NCI-H187 (cell line): Measurements from ENCODE around the gene MYO16.

ENCODE experiments used
- DNase-seq, 2 experiments: peaks; one replicate each; lab custom pipeline; 2025; lab: John Stamatoyannopoulos, UW

The MYO16 gene

DNA sequence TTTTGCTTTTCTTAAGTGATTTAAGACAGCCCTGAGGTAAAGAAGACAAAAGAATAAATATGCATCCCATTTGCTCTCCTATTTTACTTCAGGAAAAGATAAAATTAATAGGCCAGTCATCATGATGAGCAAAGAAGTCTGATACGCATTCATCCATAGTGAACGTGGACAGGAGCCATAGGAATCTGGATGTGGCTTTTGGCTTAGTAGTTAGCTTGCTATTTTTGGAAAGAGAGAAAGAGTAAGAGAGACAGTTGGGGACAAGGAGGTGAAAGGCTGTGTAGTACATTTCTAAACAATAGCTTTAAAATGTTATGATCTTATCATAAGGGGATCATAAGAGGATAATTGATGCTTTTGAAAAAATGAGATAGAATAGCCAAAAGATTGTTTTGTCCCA lies 611.7 kb downstream of the MYO16 start:
- no peak for DNase-seq

DNA sequence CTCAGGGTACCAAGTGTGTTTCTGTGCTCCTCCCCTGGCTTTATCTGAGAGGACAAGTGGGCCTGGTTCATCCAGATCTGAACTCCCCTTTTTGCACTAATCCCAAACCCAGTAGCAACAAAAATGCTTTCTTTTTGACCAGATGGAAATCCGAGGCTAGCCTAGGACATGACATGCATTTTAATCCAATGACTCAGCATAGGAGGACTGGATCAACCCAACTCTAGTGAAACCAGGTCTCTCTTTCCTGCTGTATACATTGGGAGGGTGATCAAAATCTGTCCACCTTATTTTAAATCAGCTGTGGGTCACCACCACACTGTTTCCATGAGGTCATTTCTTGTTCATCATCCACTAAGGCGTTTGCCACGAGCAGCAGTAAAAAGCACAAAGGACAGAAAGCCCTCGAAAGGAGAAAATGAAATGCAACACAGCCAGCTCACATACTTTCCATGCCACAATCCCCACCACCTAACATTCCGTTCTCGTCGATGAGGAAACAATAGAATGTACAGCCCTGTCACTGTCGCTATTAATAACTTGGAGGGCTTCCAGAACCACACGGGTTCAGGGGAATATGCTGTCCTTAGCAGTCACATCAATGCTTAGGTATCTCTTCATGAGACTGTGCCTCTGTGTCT lies 614.0 kb downstream of the MYO16 start:
- DNase-seq: no peak

DNA sequence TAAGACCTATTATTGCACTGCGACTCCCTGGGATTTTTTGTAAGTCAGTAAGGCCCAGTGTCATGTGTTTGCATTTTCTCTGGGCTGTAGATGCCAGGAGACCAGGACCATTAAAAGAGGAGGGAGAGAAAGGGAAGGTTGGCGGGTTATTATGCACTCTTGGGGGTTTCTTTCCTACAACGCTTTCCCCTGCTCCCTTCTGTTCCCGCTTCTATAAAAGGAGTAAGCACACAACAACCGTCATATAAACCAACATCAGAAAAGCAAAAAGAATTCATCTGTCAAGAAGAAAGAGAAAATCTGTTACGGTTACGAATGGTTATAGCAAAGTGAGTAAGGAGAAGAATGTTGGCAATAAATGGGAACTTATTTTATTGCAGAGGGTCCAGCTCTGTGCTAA lies 615.2 kb downstream of the MYO16 start:
- no peak for DNase-seq

DNA sequence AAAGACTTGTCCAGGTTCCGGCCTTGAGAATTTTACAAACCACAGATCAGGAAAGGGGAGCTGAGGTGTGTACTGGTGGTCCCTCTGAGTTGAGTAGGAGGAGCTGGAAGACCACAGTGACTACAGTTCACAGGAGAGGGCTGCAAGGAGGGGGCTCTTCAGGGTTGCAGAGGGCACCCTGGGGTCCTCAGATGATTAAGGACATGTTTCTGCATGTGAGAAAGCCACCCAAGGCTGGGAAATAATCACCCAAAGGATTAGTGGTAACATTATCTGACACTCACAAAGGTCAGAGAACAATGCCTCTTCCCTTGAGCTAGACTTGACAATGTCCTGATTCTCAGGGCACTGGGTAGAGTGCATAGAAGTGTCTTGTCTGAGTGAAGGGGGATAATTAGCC lies 616.6 kb downstream of the MYO16 start:
- DNase-seq: no peak

DNA sequence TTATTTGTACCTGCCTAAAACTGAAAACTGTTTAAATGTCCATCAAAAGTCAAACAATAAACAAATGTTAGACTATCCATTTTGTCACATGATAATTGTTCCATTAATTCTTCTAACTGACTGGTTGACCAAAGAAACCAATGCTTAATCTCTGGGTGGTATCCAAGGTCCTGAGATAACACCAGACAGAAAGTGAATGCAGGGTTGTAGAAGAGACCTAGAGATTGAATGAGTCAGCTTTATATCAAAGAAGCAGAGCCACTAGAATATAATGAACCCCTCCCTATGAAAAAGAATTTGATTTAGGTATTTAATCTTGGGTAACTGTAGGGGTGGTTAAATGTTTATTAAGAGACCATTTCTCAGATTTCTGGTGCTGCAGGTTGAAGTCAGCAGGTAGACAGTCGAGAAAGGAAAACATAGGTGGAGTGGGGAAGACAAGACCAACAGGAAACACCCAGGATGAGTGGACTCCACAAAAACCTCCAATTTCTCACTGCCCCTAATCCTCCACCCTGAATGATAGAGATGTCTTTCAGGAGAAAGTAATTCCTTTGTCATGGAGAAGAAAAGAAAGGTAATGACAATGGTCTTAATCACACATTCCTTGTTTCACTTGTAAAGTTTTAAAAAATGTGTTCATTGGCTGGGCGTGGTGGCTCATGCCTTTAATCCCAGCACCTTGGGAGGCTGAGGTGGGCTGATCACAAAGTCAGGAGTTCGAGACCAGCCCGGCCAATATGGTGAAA lies 620.5 kb downstream of the MYO16 start:
- no peak for DNase-seq

DNA sequence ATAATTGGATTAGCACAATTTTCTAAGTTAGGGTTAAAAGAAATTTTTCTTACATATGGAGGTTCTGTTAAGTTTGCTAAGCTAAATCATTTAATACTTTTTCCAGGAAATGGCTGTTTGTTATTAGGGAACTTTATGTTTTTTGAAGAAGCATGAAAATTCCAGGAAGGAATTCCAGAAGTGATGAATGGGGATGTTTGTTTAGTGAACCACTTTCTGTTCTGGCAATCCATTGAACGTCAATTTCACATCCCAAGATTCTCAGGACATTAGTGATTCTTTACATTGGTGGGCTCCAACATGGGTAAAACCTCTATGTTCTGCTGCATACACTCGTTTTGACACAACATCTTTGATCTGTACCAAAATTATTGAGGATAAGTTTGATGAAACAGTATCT lies 622.5 kb downstream of the MYO16 start:
- no peak for DNase-seq

DNA sequence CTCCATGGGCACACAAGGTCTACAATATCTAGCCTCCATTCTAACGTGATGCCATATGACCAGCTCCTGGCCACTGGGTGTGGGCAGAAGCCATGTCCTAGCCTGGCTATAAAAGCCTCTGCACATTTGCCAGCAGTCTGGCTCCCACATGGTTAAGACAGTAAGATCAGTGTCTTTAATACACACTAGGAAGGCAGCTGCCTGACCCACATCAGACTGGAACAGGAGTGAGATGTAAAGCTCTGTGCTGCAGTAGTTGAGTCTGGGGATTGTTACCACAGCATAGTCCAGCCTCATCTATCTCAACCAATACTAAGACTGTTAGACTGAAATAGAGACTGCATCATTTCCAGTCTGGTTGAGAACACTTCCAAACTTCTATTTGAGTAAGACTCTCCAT lies 623.9 kb downstream of the MYO16 start:
- DNase-seq: no peak

DNA sequence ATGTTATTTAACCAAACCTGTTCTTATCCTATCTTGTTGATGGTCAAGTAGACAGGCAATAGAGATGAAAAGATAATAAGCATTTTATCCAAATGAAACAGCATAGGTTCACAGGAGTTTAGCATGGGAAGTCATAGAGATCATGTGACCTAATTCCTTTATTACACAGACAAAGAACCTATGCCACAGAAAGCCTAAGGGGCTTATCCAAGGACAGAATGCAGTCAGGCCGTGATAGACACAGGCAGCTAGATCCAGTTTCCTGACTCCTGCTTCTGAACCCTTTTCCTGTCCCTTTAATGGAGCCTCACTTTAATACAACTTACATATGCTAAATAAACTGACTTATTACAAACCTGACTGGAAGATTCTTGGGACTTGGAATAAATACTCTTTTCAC lies 624.9 kb downstream of the MYO16 start:
- DNase-seq: no peak

DNA sequence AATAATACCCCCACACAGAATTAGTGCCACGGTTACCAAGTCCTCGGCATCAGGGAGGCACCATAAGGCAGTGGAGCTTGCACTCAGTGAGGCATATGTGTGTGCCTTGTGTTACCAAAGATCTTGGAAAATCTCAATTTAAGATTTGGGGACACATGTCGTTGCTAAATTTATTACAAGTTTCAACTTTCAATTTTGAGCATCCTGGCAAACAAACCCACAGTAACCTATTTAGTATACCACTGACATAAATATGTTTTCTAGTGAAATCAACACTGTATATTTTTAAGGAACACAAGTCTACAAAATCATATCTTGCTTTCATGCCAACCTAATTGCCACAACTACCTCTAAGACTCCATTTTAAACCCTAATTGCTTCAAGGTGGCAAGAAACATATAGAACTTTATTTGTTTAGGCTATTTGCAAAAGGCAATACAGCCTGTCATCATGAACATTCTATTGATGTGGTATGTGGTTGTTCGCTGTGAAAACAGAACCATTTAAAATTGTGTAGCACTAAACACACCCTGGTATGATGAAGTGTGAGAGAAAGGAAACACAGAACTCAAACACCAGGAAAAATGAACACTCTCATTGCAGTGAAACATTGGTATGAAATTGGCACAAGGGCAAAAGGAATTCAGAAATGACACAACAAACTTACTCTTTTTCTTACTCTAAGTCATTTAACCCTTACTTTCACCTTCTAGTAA lies 625.9 kb downstream of the MYO16 start:
- no peak for DNase-seq

DNA sequence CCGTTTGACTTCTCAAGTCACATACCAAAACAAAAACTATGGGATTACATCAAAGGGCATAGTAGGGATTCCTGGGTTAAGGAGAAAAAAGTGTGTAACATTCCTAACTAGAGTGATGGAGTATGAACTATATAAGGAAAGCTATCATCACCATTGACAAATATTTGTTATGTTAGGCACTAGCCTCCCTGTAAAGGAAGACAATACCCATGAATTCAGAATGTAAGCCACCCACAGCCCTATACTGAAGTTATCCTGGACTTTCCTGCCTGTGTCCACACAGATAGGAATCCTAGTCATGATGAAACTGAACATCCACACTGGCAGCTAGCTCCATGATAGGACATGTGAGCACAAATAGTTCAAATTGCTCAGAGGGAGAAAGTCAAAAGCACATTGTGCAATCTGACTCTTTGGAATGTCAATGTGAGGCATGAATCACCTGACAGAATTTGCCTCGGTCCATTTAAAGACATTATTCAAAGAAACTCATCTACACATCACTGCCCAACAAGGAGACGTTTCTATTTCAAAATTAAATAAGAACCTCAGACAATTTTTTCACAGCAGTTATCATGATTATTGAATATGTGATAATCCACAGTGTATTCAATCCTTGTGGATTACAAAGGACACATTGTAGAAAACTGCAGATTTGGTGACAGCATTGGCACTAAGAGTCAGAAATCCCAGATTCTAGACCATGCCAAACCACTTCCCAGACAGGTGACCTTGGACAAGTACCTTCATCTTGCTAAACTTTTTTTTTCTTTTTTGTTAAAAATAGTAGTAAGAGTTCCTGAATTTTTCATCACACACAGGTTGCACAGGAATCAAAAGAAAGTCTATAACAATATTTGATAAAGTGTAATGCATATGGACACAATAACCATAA lies 627.7 kb downstream of the MYO16 start:
- DNase-seq: no peak
